Fibroblast of skin of right biceps (primary cell): ENCODE measurements around the gene SLC9B1.
"Not testable (repeated sequence)": the region's sequence is repeated elsewhere in the genome, so short reads cannot be mapped to it uniquely, and the experiment has no call there.

ENCODE experiments used
- DNase-seq: peaks from one replicate; pipeline ENCODE4 v3.0.0-alpha.2; 2013

The SLC9B1 gene

GRCh38 chr4:103011378-103012025 is 8.0 kb downstream of the SLC9B1 start:
- peak; percentile 10 for DNase-seq

GRCh38 chr4:103010804-103011203 is 8.7 kb downstream of the SLC9B1 start:
- no peak for DNase-seq

GRCh38 chr4:103008875-103009729 is 10.4 kb downstream of the SLC9B1 start:
- peak; percentile 69 for DNase-seq

- peak; percentile 23 for DNase-seq
Measured at GRCh38 chr4:103002551-103002950, 17.0 kb downstream of the SLC9B1 start.

GRCh38 chr4:102994803-102995202 is 24.7 kb downstream of the SLC9B1 start:
- DNase-seq = no peak

GRCh38 chr4:102993985-102994384 is 25.5 kb downstream of the SLC9B1 start:
- DNase-seq = not testable (repeated sequence)

GRCh38 chr4:102988429-102989020 is 31.0 kb downstream of the SLC9B1 start:
- no peak for DNase-seq

GRCh38 chr4:102981005-102981404 is 38.5 kb downstream of the SLC9B1 start:
- DNase-seq = no peak

GRCh38 chr4:102961813-102962212 is 57.7 kb downstream of the SLC9B1 start:
- DNase-seq = not testable (repeated sequence)

- no peak for DNase-seq
Measured at GRCh38 chr4:102959496-102959895, 60.0 kb downstream of the SLC9B1 start.

- no peak for DNase-seq
Measured at GRCh38 chr4:102945066-102945465, 74.4 kb downstream of the SLC9B1 start.

GRCh38 chr4:102938063-102938462 is 81.4 kb downstream of the SLC9B1 start:
- DNase-seq = not testable (repeated sequence)

- DNase-seq = no peak
Measured at GRCh38 chr4:102935716-102936115, 83.8 kb downstream of the SLC9B1 start.

GRCh38 chr4:102919697-102920096 is 99.8 kb downstream of the SLC9B1 start:
- DNase-seq = not testable (repeated sequence)

- no peak for DNase-seq
Measured at GRCh38 chr4:102918859-102919258, 100.6 kb downstream of the SLC9B1 start.

GRCh38 chr4:102901804-102902203 is 117.7 kb downstream of the SLC9B1 start:
- no peak for DNase-seq

- not testable (repeated sequence) for DNase-seq
Measured at GRCh38 chr4:102897610-102898009, 121.9 kb downstream of the SLC9B1 start.

GRCh38 chr4:102896547-102896946 is 123.0 kb downstream of the SLC9B1 start:
- not testable (repeated sequence) for DNase-seq

GRCh38 chr4:102889866-102890265 is 129.6 kb downstream of the SLC9B1 start:
- DNase-seq = not testable (repeated sequence)

GRCh38 chr4:102888570-102888969 is 130.9 kb downstream of the SLC9B1 start:
- not testable (repeated sequence) for DNase-seq

GRCh38 chr4:102883278-102883677 is 136.2 kb downstream of the SLC9B1 start:
- no peak for DNase-seq

GRCh38 chr4:102881343-102881742 is 138.2 kb downstream of the SLC9B1 start:
- DNase-seq = no peak

- no peak for DNase-seq
Measured at GRCh38 chr4:102878901-102879300, 140.6 kb downstream of the SLC9B1 start.

GRCh38 chr4:102878349-102878748 is 141.2 kb downstream of the SLC9B1 start:
- DNase-seq = not testable (repeated sequence)
